Adrenal gland (tissue), 12 donors: ENCODE measurements around the gene DYNLRB2. TPM values are rescaled to one million over a fixed set of nuclear protein-coding genes. Genes with fewer than 3 reads are reported as not detected.
A peak's percentile ranks its signal among the peaks of the same experiment; 100 is the strongest.

Experiments used
- DNase-seq, 7 donors: peaks; one replicate each; pipeline ENCODE4 v3.0.0-alpha.2; 2019 to 2020
- H3K27ac ChIP-seq, 5 donors: fragments of 200-600 bp; sonication (generic) in 4 of 5; 1 replicate in 3 of 5; 2 replicates in 2 of 5; pipeline versions ENCODE4 v1.5.1 to v1.8.0; 2016 to 2020; ENCODE audit warnings: mild to moderate bottlenecking in 1 of 5
- H3K27me3 ChIP-seq: fragments of 200-600 bp; 2 replicates; pipeline ENCODE4 v1.8.0; 2021
- H3K36me3 ChIP-seq, 2 donors: fragments of 200-600 bp; replicated peaks in 1 of 2; 1 replicate in 1 of 2; 2 replicates in 1 of 2; pipeline versions ENCODE4 v1.5.1 to v1.8.0; 2018 to 2022
- H3K4me1 ChIP-seq, 2 donors: fragments of 200-600 bp; replicated peaks in 1 of 2; 1 replicate in 1 of 2; 2 replicates in 1 of 2; pipeline versions ENCODE4 v1.5.1 to v1.8.0; 2018 to 2021
- H3K4me3 ChIP-seq, 4 donors: fragments of 200-600 bp; sonication (generic) in 3 of 4; one replicate each; pipeline ENCODE4 v1.5.1; 2016 to 2018
- H3K9me3 ChIP-seq, 3 donors: fragments of 200-600 bp; sonication (generic) in 1 of 3; replicated peaks in 1 of 3; 1 replicate in 2 of 3; 2 replicates in 1 of 3; pipeline versions ENCODE4 v1.5.1 to v1.8.0; 2016 to 2021
- CTCF ChIP-seq, 6 experiments: fragments of 450-650 bp in 4 of 6; fragments of 200-600 bp in 2 of 6; sonication (generic) in 1 of 6; IDR thresholded peaks; 1 replicate in 5 of 6; 2 replicates in 1 of 6; pipeline versions ENCODE4 v1.5.1 to v1.8.0; 2016 to 2021; ENCODE audit warnings: antibody characterized with exemption in 6 of 6, mild to moderate bottlenecking in 2 of 6, moderate library complexity in 1 of 6
- POLR2A ChIP-seq, 2 donors: fragments of 450-650 bp; IDR thresholded peaks; one replicate each; pipeline ENCODE4 v1.6.1; 2017; ENCODE audit warnings: antibody characterized with exemption in 2 of 2, mild to moderate bottlenecking in 2 of 2, moderate library complexity in 1 of 2
- WGBS, 4 donors: extraction: QIAGEN DNeasy Blood & Tissue Kit in 2 of 4; methylation state at CpG; one replicate each; pipeline versions ENCODE4 v1.1.5 to v1.1.7; 2013 to 2017; 5-methylcytosine and 5-hydroxymethylcytosine counted together
- intact Hi-C, 2 donors: fragments of 100-400 bp; cut with DNase I; formaldehyde crosslinking; loops; one replicate each; pipeline versions ENCODE4 v1.14.1 to v1.15.0; 2022 to 2023
- polyA plus RNA-seq, 3 donors: library from polyadenylated mRNA; stranded (reverse); fragments of 200-250 nt in 2 of 3; fragments of 350-450 nt in 1 of 3; fragmentation: Illumina TruSeq in 1 of 3; extraction: RNeasy Lipid Tissue Mini Kit (QIAGEN cat#74804) in 1 of 3; gene quantifications; one replicate each; pipeline ENCODE4 v1.2.3, GENCODE V29; 2013 to 2014
- total RNA-seq, 9 donors: library from RNA; depleted of rRNA in 4 of 9; stranded (reverse); fragments of >200 nt in 4 of 9; fragments of 120-200 nt in 1 of 9; fragmentation: NEBNext Ultra II Directional in 1 of 9; extraction: Animal tissue kit (Norgen Biotek cat#: 25700) in 1 of 9; gene quantifications; one replicate each; pipeline versions ENCODE4 v1.1.0 to v1.2.4, GENCODE V29; 2013 to 2023
- donor health status: healthy with polysubstance abuse.
- donor health status: Bipolar disorder and iron deficiency.
- donor health status: DM: yes; HTN: yes; CAD: no.
- donor health status: DM: no; HTN: no; CAD: no.
- donor health status: DM: no; HTN: no; CAD: no.
- donor health status: DM: yes; HTN: yes; CAD: no.

Gene DYNLRB2
- total and polyA plus RNA-seq, 12 donors, result 1.4 to 6.4 (median 2.7) TPM; not detected in 1

- no peaks in the 10 kb centered on the region for H3K36me3 ChIP-seq
- DNase-seq, result no peak
- intact Hi-C loops, result no loop called here
- H3K9me3 ChIP-seq, result no peaks in the 10 kb centered on the region
- H3K27ac ChIP-seq, result no peak overlapping the region
- 45 to 64% (median 50%) methylated on average over 3 of the region's 3 CpGs for WGBS, 4 donors
- no peaks in the 10 kb centered on the region for H3K4me1 ChIP-seq
- no peak for TF ChIP-seq POLR2A (IDR thresholded peaks at IDR 0.05)
- no peak for TF ChIP-seq CTCF (IDR thresholded peaks at IDR 0.05)
- no peak overlapping the region for H3K4me3 ChIP-seq
- H3K27me3 ChIP-seq, result no peaks in the 10 kb centered on the region
These were observed 21.6 kb upstream of the DYNLRB2 start for GRCh38 chr16:80519189-80519588.

GRCh38 chr16:80525420-80525819 is 15.4 kb upstream of the DYNLRB2 start:
- intact Hi-C loops, result no loop called here
- no peaks in the 10 kb centered on the region for H3K27me3 ChIP-seq
- no peaks in the 10 kb centered on the region for H3K9me3 ChIP-seq
- no peak overlapping the region for H3K4me3 ChIP-seq
- H3K27ac ChIP-seq, result no peak overlapping the region
- no peak for DNase-seq
- H3K36me3 ChIP-seq, result no peaks in the 10 kb centered on the region
- no peaks in the 10 kb centered on the region for H3K4me1 ChIP-seq
- 86 to 93% (median 89%) methylated on average over 4 of the region's 4 CpGs for whole genome bisulfite sequencing, 4 donors
- TF ChIP-seq CTCF (IDR thresholded peaks at IDR 0.05), result no peak
- no peak for TF ChIP-seq POLR2A (IDR thresholded peaks at IDR 0.05)

GRCh38 chr16:80526418-80527061 is 14.3 kb upstream of the DYNLRB2 start:
- H3K27ac ChIP-seq, result no peak overlapping the region
- H3K27me3 ChIP-seq, result no peaks in the 10 kb centered on the region
- H3K4me3 ChIP-seq, result no peak overlapping the region
- 24 to 26% (median 25%) methylated on average over 6 of the region's 6 CpGs for WGBS, 4 donors
- intact Hi-C loops, result no loop called here
- no peaks in the 10 kb centered on the region for H3K4me1 ChIP-seq
- TF ChIP-seq POLR2A (IDR thresholded peaks at IDR 0.05) (no peak), CTCF (IDR thresholded peaks at IDR 0.05) (peak; percentile 61 to 88 (median 74))
- H3K9me3 ChIP-seq, result no peaks in the 10 kb centered on the region
- no peaks in the 10 kb centered on the region for H3K36me3 ChIP-seq
- DNase-seq, result peak; percentile 29 to 67 (median 44)

GRCh38 chr16:80527297-80527696 is 13.5 kb upstream of the DYNLRB2 start:
- Histone ChIP-seq H3K27ac (no peak overlapping the region), H3K36me3 (no peaks in the 10 kb centered on the region), H3K9me3 (no peaks in the 10 kb centered on the region), H3K4me3 (no peak overlapping the region), H3K4me1 (no peaks in the 10 kb centered on the region), H3K27me3 (no peaks in the 10 kb centered on the region)
- TF ChIP-seq POLR2A (IDR thresholded peaks at IDR 0.05), result no peak
- TF ChIP-seq CTCF (IDR thresholded peaks at IDR 0.05), result peak in 4 of 6 experiments; percentile 31 to 40 (median 38)
- intact Hi-C loops, result no loop called here
- DNase-seq, result peak in 4 of 7 donors; percentile 15 to 33 (median 22)
- WGBS, 4 donors, result 16 to 47% (median 39%) methylated on average over 3 to 5 of the region's 5 CpGs
